HG03342 (cell line): ENCODE results near the gene IL17B.

ENCODE experiments used
- ATAC-seq: cut with Tn5 transposase; IDR thresholded peaks from one replicate; pipeline ENCODE4 v1.9.1; 2021; ENCODE audit warnings: mild to moderate bottlenecking, moderate library complexity; ENCODE audit not compliant: unreplicated experiment

Gene IL17B

DNA sequence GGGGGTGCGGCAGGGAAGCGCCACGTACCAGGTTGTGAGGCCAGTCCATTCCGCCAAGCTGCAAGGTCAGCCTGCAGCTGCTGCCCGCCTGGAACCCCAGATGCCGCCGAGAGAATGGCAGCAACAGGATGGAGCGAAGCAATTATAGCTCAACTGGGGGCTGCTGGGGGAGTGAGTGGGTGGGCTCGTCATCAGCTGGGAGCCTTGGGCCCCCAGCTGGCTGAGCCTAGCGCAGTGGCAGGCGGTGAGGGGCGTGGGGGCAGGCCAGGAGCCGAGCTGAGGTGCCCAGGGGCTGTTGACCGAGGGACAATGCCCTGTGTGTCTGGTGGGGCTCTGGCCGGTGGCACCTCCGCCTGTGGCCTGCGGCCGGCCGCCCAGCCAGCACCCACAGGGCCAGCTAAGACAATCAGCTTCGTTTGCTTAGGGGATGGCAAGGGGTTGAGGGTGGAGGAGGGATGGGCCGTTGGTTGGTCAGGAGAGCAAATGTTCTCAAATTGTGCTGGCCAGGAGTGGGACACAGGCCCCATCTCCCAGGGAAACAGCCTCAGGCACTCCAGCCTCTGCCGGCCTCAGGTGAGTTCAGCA is at the start of gene IL17B:
TSS of gene IL17B (minus strand) at position 116 of the 585 bp plus-strand sequence. CDS start at position 49, 67 bp downstream.
- ATAC-seq = no peak

- no peak for ATAC-seq
These were observed 48.9 kb upstream of the IL17B start for GRCh38 chr5:149428032-149428431.

GRCh38 chr5:149427374-149427773 is 48.3 kb upstream of the IL17B start:
- ATAC-seq = no peak

DNA sequence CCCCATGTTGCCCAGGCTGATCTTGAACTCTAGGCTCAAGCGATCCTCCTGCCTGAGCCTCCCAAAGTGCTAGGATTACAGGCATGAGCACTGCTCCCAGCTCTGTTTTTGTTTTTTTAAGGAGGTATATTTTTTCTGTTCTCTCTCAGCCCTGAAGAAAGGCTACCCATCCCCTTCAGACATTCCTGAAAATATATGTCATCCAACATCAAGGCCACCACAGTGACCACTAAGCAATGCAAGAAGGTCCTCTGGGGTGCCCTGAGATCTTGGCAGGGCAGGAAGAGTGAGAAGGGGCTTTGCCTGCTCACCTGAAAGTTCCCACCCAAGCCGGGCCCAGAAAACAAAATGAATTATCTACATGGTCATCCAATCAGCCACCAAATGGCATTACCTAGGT is 47.8 kb upstream of the IL17B start:
- no peak for ATAC-seq

- ATAC-seq = no peak
These were observed 46.6 kb upstream of the IL17B start for GRCh38 chr5:149425729-149426128.

- ATAC-seq = no peak
These were observed 45.6 kb upstream of the IL17B start for GRCh38 chr5:149424371-149425315.

DNA sequence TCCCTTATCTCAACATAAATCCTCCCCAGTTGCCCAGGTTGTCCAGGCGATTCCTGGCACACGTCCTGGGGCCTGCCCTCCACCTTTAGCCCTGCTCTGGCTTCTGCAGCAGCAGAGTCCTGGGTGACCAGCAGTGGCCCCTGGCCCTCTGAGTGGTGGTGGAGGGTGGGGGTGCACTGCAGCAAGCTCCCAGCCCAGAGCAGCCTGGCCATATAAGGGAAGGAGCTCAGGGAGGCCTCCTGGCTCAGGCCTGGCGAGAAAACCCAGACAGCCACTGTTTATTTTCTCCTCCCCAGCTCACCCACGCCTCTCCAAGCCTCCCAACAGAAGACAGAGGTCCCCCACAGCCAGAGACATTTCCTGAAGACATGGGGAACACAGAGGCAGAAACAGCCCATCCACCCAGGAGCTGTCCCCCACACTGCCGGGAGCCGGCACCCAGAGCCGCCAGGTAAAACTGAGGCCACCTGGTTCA is 44.7 kb upstream of the IL17B start:
- no peak for ATAC-seq

GRCh38 chr5:149423049-149423793 is 44.1 kb upstream of the IL17B start:
- no peak for ATAC-seq

DNA sequence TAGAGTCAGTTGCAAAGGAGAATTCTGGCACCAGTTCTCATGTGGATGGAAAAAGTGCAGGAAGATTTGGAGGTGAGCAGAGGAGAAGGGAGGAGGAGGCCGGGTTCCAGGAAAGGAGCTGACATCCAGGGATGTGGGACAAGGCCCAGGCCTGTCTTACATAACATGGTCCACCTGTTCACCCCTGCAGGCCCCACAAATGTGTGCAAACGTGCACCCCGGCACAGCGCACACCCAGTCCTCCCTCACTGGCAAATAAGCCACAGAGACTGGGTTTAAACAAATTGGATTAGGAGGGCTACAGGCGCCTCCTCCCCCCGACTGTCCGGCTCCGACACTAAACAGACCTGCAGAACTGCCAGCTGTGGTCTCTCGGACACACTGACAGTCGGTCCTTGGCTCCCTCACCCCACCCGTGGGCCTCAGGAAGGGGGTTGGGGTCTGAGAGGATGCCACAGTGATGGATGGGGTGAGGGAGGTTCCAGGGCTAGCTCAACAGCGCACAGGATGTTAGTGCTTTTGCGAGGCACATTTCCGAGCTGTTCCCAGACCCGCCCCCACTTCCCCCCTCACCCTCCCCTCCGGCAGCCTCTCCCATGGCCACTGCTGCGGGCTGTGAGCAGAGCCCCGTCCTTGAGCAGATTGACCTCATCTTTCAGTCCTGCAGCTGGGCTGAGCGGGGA is 43.4 kb upstream of the IL17B start:
- ATAC-seq = no peak

GRCh38 chr5:149421834-149422233 is 42.7 kb upstream of the IL17B start:
- ATAC-seq = no peak

- ATAC-seq = no peak
These were observed 42.2 kb upstream of the IL17B start for GRCh38 chr5:149421372-149421685.

GRCh38 chr5:149420545-149421371 is 41.7 kb upstream of the IL17B start:
- ATAC-seq = no peak

DNA sequence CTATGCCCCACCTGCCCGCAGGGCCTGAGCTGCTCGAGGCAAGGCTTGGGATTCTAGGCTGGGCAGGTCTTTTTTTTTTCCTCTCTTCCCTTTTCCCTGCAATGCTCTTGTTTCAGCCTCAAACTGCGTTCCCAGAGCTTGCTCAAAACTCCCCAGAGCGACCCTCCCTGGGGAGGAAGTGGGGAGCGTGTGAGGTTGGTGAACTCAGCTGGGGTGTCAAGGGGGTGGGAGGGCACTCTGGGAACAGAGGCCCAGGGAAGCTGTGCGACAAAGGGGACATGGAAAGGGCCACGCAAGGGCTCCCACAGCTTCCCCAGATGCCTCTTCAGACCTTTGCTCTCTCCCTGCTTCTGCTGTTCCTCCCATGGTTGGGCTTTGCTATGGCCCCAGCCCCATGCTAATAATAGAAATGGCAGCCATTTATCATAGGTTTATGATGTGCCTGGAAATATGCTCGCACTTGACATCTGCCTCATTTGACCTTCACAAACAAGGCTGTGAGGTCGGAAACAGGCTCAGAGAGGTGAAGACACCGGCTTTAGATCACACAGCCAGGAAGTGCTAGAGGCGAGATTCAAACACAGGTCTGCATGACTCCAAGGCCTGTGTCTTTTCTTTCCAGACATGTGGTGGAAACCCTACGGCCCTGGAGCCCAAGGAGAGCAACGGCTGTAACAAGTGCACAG is 40.9 kb upstream of the IL17B start:
- no peak for ATAC-seq

DNA sequence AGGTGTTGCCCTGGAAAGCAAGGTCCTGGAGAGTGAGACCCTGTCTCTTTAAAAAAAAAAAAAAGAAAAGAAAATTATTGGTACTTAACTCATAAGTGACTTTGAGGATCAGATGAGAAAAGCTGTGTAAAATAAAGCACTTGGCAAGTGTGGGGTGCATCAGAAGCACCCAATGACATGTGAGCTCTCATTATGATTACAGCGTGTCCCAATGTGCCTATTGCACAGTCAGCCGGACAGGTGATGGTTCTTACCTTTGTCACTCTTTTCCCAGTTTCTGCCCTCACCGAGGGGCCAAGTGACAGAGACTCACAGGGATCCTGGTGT is 40.4 kb upstream of the IL17B start:
- ATAC-seq = no peak

DNA sequence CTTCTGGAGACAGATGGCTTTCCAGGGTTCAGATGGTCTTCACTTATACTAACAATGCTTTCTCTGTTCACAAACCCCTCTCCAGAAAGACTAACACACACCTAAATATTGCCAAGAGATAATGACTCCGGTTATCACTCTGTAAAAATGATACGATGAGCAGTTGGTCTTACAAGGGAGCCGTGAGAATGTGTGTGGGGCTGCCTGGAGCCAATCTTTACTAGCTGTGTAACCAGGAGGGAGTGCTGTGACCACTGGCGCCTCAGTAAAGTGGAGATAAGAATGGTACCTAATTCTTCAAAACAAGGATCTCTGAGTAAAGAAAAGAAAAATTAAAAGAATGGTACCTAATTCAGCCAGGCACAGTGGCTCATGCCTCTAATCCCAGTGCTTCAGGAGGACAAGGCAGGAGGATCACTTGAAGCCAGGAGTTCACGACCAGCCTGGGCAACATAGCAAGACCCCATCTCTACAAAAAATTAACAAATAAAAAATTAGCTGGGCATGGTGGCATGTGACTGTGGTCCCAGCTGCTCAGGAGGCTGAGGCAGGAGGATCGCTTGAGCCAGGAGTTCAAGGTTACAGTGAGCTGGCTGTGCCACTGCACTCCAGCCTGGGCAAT is 39.9 kb upstream of the IL17B start:
- ATAC-seq = no peak

GRCh38 chr5:149417711-149418368 is 38.7 kb upstream of the IL17B start:
- no peak for ATAC-seq

DNA sequence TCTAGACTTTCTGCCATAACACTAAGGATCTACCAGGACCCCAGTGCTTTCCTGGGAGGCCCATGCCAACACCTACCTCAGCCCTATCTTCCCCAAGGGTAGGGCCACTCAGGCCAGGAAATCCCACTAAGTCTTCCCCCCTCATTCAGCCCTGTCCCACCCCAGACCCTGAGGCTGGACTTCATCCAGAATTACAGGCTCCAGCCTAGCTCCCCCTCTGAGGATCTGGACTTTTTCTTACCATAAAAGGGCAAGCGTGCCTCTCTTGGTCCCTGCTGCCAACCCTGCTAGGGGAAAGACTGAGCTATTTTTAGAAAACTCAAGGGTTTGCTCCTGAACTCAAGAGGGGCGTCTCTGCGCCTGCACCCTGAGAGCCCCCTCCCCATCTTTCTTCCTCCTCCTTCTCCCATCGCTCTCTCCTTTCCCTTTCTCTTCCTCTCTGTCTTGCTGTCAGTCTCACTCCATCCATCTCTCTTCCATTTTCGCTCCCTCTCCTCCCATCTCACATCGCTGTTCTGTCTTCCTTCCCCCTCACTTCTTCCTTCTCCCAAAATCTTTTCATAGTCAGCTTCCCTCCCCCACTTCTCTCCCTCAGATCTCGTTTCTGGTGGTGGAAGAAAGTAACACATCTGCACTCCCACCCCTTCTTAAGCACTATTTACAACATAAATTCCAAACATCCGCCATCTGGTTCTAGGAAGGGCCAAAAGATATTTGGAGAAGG is 38.1 kb upstream of the IL17B start:
- no peak for ATAC-seq
